Ureter (tissue), 1 donor: Measurements from ENCODE around the gene GPC5. TPM values are rescaled to one million over a fixed set of nuclear protein-coding genes. Genes with fewer than 3 reads are reported as not detected.
"Not testable (repeated sequence)": the region's sequence is repeated elsewhere in the genome, so short reads cannot be mapped to it uniquely, and the experiment has no call there.

Experiments
- DNase-seq: peaks from one replicate; pipeline ENCODE4 v3.0.0-alpha.2; 2020; ENCODE audit warnings: low spot score
- total RNA-seq: library from RNA; stranded (reverse); gene quantifications from one replicate; pipeline ENCODE4 v1.2.4, GENCODE V29; 2023
- donor health status: DM: yes; HTN: yes; CAD: no.

The GPC5 gene
- total RNA-seq, 1 donor from 2014 or later = 0.39 TPM

DNA sequence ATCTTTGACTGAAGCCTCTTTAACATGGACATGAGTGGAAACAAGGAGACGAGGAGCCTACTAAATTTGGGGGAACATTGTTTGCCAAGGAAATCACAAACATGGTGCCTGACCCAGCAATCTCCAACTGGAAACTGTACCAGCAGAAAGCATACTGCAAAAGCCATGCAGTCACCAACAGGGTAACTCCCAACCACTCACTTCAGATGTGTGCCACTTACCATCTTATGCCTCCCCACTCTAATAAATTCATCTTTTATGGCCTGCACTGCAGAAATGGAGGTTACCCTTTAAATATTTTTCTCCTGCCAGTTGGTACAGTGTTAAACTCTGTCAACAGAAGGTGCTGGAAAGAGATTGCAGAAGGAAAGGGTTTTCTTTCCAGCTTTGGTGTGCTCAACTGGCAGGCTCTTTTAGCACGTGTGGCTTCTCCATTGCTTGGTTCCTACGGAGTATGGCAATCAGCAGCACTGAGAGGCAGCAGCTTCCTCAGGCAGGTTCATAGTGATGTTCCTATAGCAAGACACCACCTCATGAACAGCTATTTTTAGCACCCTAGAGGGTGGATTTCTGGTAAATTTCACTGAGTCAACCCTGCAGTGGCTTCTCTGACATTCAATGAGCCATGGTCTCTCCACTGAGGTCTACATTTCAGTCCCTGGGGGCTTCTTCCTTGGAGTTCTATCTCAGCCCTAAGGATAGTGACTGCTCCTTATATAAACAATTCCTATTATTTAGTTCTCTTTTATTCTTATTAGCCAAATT is 29.6 kb upstream of the GPC5 start:
- no peak for DNase-seq

DNA sequence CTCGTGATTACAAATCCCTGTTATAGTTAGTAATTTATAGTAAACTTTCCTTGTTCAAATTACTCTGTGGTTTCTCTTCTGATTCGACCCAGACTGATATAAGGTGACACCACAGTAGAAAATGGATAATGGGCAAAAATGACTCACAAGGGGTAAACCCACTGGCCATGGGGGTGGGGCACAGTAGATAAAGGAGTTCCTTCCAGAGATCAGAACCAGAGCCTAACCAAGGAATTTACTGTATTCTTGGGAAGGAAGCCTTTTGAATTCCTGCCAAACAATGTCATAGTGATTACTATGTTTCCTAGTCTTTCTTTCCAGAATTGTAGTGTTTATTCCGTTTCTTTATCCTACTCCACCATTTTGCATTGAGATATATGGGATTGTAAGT is 29.0 kb upstream of the GPC5 start:
- DNase-seq = no peak

DNA sequence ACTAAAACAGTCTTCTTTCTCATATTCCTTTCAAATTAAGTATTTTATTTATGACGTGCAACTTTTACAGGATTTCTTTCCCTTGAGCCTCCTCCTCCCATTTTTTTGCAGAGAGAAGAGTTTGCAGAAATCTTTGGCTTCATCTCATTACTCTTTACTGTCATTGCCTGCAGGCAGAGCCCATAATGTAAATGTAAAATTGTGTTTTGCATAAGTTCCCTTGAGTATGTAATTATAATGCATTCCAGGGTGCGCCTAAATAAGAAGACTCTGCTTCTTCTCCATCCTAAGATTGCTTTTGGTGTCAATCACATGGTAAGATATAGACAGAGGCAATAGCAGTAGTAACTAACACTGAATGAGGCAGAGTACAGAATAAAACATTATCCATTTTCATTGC is 27.9 kb upstream of the GPC5 start:
- no peak for DNase-seq

- DNase-seq = no peak
Measured at GRCh38 chr13:91372911-91373310, 25.5 kb upstream of the GPC5 start.

DNA sequence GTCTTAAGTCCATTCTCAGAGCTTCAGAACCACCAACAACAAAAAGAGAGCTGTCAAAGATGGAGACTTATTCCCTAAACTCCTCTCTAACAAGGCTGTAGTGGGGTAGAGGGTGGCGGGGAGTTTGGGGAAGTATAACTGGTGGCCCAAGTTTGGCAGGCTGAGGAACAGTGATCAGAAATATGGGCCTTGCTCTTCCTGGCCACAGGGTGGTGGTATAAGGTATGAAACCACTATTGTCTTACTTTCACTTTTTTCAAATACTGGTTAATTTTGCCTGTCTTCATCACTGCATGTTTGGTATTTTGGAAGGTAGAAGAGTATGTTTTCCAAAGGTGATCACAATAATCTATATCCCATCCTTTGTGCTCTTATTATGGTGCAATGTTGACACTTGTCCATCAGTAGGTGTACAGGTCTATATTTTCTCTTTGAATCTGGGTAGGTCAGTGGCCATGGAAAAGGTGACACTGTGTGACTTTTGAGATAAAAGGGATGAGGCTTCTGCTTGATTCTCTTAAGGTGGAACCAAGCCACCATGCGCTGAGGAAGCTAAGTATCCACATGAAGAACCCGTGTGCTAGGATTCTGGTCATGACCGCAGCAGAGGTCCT is 23.2 kb upstream of the GPC5 start:
- DNase-seq = no peak

DNA sequence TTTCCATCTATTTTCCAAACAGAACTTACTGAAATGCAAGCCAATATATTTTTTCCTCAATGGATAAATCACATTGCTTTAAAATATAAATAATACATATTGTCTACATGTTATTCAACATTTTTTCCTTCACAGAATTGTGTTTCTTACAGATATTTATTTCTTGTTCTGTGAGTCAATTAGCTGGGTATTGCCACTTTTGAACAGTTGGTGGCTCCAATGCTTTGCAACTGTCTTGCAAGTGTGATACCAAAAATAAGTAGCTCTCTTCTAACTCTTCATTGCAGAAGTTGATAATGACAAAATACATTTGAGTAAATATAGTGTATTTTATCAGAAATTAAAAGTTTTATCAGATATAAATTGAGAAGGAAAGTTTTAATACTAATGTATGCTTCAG is 17.1 kb upstream of the GPC5 start:
- no peak for DNase-seq

DNA sequence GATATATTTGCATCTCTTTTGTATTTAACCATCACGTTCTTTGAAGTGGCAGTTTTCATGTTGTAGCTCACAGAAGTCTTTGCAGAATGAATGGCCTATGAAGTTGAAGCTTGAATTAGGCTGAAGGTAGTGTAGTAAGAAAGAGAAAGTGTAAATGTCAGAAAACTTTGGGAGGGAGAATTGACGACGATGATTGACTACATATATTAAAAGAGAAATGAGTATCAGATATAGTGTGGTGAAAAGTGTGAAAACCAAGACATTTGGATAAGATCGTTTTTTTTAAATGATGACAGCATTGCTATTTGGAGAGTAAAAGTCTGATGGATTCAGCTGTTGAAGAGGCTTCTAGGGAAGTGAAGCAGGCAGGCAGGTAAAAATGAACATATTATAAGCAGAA is 14.6 kb upstream of the GPC5 start:
- DNase-seq = no peak

- DNase-seq = no peak
Measured at GRCh38 chr13:91384896-91385295, 13.5 kb upstream of the GPC5 start.

DNA sequence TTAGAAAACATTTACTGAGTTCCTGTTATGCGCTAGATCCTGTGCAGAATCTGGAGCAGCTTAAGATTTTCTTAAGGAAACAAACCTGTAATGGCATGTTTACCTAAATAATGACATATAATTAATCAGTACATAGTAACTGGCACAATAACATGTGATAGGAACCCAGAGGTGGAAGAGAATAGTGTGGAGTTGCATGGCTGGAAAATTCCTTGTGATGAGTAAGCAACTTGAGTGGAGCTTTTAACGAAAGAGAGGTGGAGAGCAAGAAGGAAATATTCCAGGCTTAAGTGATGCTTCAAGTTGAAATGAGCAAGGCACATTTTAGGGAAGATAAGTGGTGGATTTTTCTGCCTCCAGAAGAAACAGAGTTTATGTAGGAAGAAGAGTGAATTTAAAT is 9.2 kb upstream of the GPC5 start:
- no peak for DNase-seq

DNA sequence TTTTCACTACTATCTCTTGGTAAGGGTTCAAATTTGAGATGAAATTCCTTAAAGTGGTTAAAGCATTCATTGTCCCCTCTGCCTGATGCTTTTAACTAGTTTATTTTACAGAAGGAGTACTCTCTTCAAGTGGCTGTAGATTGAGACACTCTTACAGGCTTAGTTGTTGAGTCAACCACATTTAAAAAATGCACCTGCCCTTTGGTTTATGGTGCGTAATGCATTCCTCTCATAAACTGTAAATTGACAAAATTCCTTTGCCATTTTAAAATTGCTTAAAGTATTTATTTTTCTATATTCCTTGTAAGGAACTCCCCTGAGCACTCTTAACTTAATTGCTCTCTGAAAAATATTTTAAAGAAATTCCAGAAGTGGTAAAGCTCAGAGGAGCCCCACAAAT is 826 bp upstream of the GPC5 start:
- DNase-seq = no peak

- DNase-seq = no peak
Measured at GRCh38 chr13:91399189-91400062, 1.0 kb downstream of the GPC5 start.

DNA sequence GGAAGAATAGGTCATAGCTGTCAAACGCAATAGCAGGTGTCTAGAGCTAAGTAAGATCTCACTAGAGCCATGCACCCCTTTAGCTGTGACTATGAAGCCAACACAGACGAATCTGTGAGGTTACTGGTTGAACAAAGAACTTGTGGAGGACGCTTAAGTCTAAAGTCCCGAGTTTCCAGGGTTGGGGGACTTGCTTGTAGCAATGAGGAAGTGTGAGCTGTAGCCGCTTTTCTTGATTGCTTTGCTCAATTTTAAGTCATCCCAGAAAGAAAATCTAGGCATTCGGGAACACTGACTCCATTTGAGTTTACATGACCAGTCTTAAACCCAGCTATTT is 1.6 kb downstream of the GPC5 start:
- DNase-seq = no peak

- no peak for DNase-seq
Measured at GRCh38 chr13:91400671-91401070, 2.2 kb downstream of the GPC5 start.

- DNase-seq = no peak
Measured at GRCh38 chr13:91401920-91402319, 3.5 kb downstream of the GPC5 start.

DNA sequence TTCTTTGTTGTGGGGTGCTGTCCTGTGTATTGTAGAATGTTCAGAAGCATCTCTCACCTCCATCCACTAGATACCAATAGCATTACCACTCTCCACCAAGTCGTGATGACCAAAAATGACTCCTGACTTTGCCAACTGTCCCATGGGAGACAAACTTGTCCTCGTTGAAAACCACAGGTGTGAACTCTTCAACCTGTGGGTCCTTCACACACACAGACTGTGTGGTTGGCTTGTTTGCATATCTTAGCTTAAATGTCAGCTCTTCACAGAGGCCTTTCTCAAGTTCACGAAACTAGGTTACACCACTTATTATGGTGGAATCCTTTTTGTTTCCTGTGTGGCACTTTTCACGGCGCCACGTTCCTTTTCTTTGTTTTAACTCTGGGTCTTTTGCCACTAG is 6.8 kb downstream of the GPC5 start:
- DNase-seq = no peak

DNA sequence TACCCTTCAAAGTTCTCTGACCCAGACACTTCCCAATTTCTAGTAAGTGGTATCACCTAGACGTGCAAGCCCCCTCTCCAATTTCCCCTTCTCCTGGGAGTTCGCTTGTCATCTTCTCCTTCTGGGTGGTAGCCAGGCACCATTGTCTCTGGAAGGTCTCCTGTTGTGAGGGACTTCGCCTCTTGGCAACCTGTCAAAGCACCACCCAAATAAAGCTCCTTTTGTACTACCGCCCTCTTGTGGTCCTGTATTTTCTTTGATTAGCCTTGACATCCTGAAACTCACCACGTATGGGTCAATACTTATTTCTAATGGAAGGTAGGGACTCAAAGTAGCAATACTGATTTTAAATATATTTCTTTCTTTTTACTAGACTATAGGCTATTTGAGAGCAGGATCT is 8.2 kb downstream of the GPC5 start:
- no peak for DNase-seq

DNA sequence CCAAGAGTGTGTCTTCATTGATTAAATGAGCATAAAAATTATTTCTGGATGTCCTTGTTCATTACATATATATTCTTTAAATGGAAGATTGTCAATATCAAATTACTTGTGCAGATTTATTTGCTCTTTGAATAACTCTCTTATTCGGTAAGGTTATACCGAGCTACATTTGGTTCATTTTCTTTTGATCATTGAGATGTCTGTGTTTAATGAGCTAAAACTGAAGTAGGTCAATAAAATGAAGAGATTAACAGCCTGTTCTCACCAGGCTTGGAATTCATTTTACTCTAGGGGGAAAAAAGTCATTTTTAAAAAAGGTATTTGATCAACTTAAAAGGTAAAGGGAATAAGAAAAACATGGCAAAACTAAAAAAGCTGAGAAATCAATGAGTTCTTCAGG is 10.6 kb downstream of the GPC5 start:
- no peak for DNase-seq

DNA sequence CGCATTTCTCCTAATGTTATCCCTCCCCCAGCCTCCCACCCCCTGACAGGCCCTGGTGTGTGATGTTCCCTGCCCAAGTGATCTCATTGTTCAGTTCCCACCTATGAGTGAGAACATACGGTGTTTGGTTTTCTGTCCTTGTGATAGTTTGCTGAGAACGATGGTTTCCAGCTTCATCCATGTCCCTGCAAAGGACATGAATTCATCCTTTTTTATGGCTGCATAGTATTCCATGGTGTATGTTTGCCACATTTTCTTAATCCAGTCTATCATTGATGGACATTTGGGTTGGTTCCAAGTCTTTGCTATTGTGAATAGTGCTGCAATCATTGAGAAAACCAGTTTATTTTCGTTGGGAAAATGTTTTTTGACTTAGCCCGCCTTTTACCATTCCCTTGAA is 18.2 kb downstream of the GPC5 start:
- not testable (repeated sequence) for DNase-seq

GRCh38 chr13:91417660-91418325 is 19.4 kb downstream of the GPC5 start:
- DNase-seq = no peak

- no peak for DNase-seq
Measured at GRCh38 chr13:91426913-91427312, 28.5 kb downstream of the GPC5 start.

- not testable (repeated sequence) for DNase-seq
Measured at GRCh38 chr13:91438674-91439073, 40.3 kb downstream of the GPC5 start.

GRCh38 chr13:91450913-91451312 is 52.5 kb downstream of the GPC5 start:
- DNase-seq = no peak
